ENCODE measurements around the gene ZNF771.

The ZNF771 gene

GRCh38 chr16:30397776-30398660 is 9.4 kb upstream of the ZNF771 start:
- DNase-seq (ENCODE audit: low read depth in 3 of 3, low spot score in 1 of 3), result no peak

GRCh38 chr16:30398661-30399434 is 8.6 kb upstream of the ZNF771 start:
- DNase-seq (ENCODE audit: low read depth in 3 of 3, low spot score in 1 of 3), result no peak

GRCh38 chr16:30399435-30400186 is 7.8 kb upstream of the ZNF771 start:
- no peak for DNase-seq (ENCODE audit: low read depth in 3 of 3, low spot score in 1 of 3)

GRCh38 chr16:30401768-30402425 is 5.5 kb upstream of the ZNF771 start:
- DNase-seq (ENCODE audit: low read depth in 3 of 3, low spot score in 1 of 3), result no peak

- DNase-seq (ENCODE audit: low read depth in 3 of 3, low spot score in 1 of 3), result no peak
Measured at GRCh38 chr16:30406795-30407101, 658 bp upstream of the ZNF771 start.

- no peak for DNase-seq (ENCODE audit: low read depth in 3 of 3, low spot score in 1 of 3)
Measured at GRCh38 chr16:30407804-30408534, 563 bp downstream of the ZNF771 start.

- DNase-seq (ENCODE audit: low read depth in 3 of 3, low spot score in 1 of 3), result peak; percentile 77 to 92 (median 88)
Measured at GRCh38 chr16:30409125-30410060, 2.0 kb downstream of the ZNF771 start.

GRCh38 chr16:30413112-30413806 is 5.9 kb downstream of the ZNF771 start:
- DNase-seq (ENCODE audit: low read depth in 3 of 3, low spot score in 1 of 3), result no peak

- DNase-seq (ENCODE audit: low read depth in 3 of 3, low spot score in 1 of 3), result no peak
Measured at GRCh38 chr16:30414159-30414558, 6.8 kb downstream of the ZNF771 start.

- no peak for DNase-seq (ENCODE audit: low read depth in 3 of 3, low spot score in 1 of 3)
Measured at GRCh38 chr16:30416047-30416603, 8.7 kb downstream of the ZNF771 start.

GRCh38 chr16:30416624-30417528 is 9.5 kb downstream of the ZNF771 start:
- no peak for DNase-seq (ENCODE audit: low read depth in 3 of 3, low spot score in 1 of 3)

- peak; percentile 74 to 82 (median 74) for DNase-seq (ENCODE audit: low read depth in 3 of 3, low spot score in 1 of 3)
Measured at GRCh38 chr16:30417529-30418349, 10.3 kb downstream of the ZNF771 start.

- DNase-seq (ENCODE audit: low read depth in 3 of 3, low spot score in 1 of 3), result no peak
Measured at GRCh38 chr16:30418350-30419181, 11.2 kb downstream of the ZNF771 start.

- DNase-seq (ENCODE audit: low read depth in 3 of 3, low spot score in 1 of 3), result no peak
Measured at GRCh38 chr16:30421010-30421409, 13.6 kb downstream of the ZNF771 start.

GRCh38 chr16:30428055-30428454 is 20.6 kb downstream of the ZNF771 start:
- no peak for DNase-seq (ENCODE audit: low read depth in 3 of 3, low spot score in 1 of 3)

- DNase-seq (ENCODE audit: low read depth in 3 of 3, low spot score in 1 of 3), result no peak
Measured at GRCh38 chr16:30429418-30429677, 21.9 kb downstream of the ZNF771 start.

Measured in stimulated activated CD4-positive, alpha-beta T cell treated with anti-CD3 and anti-CD28 coated beads, TNF-alpha, amount 100 ng/mL, for 1 hour (primary cell).